Superior temporal gyrus (tissue), 1 donor: ENCODE results near the gene TAS2R46.
"Not testable (repeated sequence)": the region's sequence is repeated elsewhere in the genome, so short reads cannot be mapped to it uniquely, and the experiment has no call there.

ENCODE experiments used
- DNase-seq: peaks from one replicate; pipeline ENCODE4 v3.0.0-alpha.2; 2016; ENCODE audit errors: extremely low spot score

TAS2R46 gene, protein sequence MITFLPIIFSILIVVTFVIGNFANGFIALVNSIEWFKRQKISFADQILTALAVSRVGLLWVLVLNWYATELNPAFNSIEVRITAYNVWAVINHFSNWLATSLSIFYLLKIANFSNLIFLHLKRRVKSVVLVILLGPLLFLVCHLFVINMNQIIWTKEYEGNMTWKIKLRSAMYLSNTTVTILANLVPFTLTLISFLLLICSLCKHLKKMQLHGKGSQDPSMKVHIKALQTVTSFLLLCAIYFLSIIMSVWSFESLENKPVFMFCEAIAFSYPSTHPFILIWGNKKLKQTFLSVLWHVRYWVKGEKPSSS

DNA sequence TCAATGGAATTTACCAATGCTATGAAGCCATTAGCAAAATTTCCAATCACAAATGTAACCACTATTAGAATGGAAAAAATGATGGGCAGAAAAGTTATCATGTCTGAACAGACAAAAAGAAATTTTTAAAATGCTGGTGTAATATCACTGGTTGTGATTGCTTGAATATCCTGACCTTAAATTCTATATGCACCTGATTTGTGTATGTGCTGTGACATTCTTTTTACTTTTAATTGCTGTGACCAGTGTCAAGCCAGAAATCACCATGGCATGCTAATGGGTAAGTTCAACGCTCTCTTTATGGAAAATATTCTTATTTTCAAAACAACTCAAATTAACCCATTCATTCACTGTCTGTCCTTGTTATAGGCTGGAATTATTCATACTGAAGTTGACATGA is at the start of gene TAS2R46:
Gene TAS2R46 (minus strand): TSS at position 101 of the 400 bp plus-strand sequence. CDS start 0 bp downstream, at position 101.
- not testable (repeated sequence) for DNase-seq

DNA sequence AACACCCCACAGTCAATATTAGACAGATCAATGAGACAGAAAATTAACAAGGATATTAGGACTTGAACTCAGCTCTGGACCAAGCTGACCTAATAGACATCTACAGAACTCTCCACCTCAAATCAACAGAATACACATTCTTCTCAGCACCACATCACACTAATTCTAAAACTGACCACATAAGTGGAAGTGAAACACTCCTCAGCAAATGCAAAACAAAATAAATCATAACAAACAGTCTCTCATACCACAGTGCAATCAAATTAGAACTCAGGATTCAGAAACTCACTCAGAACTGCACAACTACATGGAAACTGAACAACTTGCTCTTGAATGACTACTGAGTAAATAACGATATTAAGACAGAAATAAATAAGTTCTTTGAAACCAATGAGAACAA is 49.1 kb upstream of the TAS2R46 start:
- not testable (repeated sequence) for DNase-seq

DNA sequence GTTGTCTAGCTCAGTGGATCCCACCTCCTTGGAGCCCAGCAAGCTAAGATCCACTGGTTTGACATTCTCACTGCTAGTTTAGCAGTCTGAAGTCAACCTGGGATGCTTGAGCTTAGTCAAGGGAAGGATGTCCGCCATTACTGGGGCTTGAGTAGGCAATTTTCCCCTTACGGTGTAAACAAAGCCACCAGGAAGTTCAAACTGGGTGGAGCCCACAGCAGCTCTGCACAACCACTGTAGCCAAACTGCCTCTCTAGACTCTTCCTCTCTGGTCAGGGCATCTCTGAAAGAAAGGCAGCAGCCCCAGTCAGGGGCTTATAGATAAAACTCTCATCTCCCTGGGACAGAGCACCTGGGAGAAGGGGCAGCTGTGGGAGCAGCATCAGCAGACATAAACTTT is 46.8 kb upstream of the TAS2R46 start:
- no peak for DNase-seq

DNA sequence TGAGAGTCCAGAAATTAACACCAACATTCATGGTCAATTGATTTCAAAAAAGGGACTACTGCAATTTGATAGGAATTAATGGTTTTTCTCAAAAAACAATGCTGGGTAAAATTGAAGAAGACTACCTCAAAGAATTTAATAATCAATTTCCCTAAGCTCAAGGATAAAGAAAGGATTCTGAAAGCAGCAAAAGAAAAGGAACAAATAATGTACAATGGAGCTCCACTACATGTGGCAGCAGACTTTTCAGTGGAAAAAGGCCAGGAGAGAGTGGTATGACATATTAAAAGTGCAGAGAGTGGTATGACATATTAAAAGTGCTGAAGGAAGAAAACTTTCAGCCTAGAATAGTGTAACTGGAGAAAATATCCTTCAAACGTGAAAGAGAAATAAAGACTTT is 45.6 kb upstream of the TAS2R46 start:
- no peak for DNase-seq

DNA sequence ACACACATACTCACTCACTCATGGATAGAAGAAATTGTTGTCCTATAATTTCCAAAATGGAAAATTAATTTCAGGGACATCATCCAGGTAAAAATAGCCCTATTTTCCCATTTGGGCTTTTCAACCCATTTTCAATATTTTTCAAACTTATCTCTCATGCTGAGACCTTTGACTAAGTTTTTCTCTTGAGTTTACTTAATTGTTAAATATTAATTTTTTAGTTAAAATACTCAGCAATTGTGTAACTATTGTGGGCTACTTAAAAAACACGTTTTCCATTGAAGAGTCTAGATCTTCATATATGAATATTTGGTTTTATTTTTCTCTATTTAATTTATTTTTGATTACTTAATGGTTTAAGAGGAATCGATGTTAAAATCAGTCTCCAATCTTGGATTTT is 44.2 kb upstream of the TAS2R46 start:
- DNase-seq: no peak

DNA sequence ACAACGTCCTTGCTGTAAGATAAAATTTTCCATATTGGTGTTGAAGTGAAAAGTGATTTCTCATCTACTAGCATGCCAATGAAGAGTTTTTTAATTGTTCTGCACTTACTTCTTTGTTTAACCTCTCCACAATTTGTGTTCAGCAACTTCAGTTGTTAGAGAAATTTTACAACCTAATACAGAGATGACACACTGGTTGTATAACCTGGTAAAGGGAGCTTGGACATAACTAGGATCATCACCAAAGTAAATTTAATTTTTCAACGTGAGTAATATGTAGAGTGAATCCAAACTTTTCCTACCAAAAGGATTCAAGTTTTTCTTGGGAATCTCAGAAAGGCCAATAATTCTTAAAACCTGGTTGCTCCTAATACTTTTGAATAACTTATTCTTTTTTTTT is 43.5 kb upstream of the TAS2R46 start:
- DNase-seq: no peak

DNA sequence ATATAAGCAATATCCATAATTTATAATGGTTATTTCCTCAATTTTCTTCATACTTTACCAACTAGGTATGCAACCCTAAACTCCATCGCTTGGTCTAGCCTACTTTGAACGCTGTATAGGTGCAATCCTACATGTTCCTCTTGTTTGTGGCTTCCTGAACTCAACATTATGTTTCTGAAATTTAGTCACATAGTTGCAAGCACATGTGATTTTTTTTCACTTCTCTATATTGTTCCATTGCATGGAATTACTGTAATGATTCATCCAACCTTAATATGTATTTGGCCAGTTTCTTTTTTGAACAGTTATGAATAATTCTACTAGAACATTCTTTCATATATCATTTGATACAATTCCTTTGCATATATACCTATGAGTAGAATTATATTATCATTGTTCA is 32.8 kb upstream of the TAS2R46 start:
- not testable (repeated sequence) for DNase-seq

DNA sequence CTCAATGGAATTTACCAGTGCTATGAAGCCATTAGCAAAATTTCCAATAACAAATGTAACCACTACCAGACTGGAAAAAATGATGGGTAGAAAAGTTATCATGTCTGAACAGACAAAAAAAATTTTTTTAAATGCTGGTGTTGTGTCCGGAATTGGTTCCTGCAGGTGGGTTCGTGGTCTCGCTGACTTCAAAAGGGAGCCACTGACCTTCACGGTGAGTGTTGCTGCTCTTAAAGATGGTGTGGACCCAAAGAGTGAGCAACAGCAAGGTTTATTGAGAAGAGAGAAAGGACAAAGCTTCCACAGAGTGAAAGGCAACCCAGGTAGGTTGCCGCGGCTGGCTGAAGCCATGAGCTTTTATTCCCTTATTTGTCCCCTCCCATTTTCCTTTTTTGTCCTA is 30.0 kb upstream of the TAS2R46 start, which contains the start of gene TAS2R43:
Gene TAS2R43 (minus strand): TSS at position 186 of the 400 bp plus-strand sequence. CDS start 84 bp downstream, at position 102.
- DNase-seq: no peak

DNA sequence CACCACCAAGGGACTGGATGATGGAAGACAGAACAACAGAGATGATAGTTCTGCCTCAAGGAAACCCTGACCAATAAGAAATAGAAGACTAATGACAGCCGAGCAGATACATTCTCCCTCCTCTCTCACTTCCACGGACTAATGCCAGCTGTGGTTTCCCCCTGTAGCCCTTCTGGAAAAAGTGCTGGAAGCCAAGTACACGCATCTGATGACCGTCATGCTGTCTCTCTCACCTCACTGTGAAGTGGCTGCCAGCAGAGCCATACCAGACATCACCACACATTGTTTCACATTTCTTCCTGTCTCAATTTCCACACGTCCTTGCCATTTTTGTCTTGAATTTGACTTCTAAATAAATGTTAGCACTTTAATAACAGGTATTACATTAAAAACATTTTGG is 27.2 kb upstream of the TAS2R46 start:
- DNase-seq: no peak

DNA sequence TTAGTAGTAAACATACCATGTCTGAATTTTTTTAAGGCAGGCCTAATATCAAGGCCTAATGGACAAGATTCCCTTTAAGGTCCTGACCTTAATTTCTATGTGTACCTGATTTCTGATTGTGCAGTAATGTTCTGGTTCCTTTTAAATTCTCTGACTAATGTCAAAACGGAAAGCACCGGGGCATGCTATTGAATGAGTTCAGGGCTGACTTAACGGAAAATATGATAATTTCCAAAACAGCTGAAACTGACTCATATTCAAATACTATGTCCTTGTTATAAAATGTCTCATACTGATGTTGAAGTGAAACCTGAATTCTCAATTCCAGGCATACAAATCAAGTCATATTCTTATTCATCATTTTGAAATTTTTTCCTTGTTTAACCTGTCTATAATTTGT is 23.3 kb upstream of the TAS2R46 start:
- no peak for DNase-seq

DNA sequence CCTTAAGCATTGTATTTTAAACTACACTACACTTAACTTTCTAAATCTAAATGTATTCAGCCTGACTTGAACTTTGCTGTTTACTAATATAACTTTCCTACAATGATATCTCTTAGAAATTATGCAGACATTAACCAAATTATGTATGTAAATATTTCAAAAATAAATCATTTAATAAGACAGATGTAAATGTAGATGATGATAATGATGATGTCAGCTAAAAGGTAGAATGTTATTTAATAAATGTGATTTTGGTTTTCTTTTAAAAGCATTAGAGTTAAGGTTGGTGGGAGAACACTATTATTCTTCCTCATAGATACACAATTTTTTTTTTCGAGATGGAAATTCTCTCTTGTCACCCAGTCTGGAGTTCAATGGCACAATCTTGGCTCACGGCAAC is 19.9 kb upstream of the TAS2R46 start:
- DNase-seq: no peak

DNA sequence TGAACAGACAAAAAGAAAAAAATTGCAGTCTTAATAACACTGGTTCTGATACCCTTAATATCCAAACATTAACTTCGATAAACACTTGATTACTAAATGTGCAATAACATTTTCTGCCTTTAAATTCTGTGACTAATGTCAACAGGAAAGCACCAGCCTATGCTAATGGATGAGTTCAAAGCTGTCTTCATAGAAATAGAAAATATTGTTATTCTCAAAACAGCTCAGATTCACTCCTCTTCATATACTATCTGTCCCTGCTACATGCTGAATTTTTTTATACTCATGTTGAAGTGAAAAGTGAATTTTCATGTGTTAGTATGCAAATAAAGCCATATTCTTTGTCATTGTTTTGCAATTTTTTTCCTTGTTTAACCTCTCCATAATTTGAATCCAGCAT is 16.2 kb upstream of the TAS2R46 start:
- DNase-seq: no peak

DNA sequence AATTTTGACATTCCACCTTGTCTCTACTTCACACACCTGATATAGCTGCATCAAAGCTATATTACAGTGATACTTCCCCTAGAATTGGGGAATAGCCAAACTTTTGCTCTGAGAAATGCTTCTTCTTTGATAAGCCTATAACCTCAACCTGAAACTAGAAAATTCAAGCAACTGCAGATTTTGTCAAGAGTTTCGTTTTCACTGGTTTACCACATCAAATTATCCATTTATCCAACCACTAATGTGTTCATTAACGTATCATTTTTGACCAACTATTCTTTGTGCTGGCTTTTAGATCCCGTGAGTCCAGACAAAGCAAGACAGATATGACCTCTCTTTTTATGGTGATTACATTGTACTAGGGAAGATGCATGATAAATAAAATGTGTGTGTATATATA is 13.5 kb upstream of the TAS2R46 start:
- DNase-seq: no peak

DNA sequence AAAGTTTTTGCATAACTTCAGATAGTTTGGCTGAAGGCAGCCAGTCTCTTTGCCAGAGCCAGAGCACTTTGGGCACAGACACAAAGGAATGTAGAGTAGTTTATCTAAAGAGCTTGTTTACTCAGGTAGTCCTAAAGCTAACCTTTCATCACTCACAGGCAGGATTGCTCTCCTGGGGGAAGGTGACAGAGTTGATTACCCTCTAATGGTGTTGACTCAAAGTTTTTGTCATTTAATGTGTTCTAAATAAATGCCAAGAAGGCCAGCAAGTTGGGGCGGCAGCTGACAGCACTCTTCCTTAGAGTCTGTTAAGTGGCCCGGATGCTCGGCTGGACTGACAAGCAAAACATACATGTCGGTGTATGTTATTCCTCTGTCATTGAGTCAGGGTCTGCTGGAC is 9.3 kb upstream of the TAS2R46 start:
- DNase-seq: no peak

DNA sequence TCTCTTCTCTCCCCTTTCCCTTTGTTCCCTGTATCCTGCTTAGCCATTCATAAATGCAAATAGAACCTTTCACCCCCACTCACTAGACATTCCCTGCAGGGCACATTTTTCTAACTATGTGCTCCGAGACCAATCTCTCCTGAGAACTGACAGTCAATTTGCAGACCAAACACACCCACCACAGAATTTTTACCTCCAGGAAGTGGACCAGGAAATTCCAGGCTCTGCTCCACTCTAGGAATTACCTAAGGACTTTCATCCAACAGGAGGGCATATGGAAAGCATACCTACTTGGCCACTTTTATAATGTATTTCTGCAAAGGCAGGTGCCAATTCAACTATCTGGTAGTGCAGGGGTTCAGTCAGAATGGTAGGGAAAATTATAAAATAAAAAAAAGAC is 8.9 kb upstream of the TAS2R46 start:
- no peak for DNase-seq

DNA sequence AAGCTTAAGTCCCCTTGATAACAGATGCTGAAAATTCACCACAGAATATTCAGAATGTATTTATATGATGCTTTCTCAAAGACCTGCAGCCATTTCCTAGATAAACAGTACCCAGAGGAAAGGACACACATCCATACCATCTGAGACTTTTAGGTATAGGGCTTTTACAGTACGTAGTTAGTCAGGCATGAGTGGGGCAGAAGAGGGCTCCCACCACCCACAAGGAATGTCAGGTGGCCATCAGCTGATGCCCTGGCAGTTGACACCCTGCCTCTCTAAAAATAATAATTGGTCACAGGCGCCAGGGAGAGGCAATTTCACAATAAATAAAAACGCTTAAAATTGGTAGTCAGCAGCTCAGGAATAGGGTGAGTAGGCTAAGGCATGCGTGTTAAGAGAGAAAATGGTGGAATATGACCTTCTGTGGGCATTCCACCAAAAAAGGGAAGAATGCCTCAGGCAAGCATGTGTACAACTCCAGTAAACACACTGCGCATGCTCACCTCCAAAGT is 7.8 kb upstream of the TAS2R46 start:
- DNase-seq: no peak

DNA sequence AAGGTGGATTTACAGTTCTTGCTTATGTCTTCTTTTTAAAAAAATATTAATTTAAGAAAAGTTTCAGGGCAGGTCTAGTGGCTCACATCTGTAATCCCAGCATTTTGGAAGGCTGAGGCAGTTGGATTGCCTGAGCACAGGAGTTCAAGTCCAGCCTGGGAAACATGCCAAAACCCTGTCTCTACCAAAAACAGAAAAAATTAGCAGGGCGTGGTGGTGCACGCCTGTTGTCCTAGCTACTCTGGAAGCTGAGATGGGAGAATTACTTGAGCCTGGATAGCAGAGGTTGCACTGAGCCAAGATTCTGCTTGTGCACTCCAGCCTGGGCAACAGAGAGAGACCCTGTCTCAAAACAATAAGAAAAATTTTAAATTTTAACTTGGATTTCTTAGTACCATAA is 5.4 kb upstream of the TAS2R46 start:
- DNase-seq: no peak

DNA sequence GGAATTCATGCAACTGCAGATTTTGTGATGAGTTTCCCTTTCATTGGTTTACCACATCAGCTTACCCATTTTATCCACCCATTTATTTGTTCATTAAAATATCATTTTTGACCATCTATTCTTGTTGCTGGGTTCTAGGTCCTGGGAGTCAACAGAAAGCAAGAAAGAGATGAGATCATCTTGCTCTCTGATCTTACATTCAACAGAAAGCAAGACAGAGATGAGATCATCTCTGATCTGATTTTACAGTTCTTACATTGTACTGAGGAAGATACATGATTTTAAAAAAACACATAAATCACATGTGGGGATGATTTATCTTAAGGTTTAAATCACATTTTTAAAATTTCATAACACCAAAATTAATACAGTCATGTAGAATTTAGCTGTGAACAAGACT is 2.3 kb downstream of the TAS2R46 start:
- DNase-seq: no peak

DNA sequence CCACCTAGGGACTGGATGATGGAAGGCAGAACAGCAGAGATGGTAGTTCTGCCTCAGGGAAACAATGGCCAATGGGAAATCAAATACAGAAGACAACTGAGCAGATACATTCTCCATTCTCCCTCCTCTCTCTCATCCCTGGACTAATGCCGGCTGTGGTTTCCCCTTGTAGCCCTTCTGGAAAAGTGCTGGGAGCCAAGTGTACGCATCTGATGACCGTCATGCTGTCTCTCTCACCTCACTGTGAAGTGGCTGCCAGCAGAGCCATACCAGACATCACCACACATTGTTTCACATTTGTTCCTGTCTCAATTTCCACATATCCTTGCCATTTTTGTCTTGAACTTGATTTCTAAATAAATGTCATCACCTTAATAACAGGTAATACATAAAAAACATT is 3.1 kb downstream of the TAS2R46 start:
- no peak for DNase-seq

DNA sequence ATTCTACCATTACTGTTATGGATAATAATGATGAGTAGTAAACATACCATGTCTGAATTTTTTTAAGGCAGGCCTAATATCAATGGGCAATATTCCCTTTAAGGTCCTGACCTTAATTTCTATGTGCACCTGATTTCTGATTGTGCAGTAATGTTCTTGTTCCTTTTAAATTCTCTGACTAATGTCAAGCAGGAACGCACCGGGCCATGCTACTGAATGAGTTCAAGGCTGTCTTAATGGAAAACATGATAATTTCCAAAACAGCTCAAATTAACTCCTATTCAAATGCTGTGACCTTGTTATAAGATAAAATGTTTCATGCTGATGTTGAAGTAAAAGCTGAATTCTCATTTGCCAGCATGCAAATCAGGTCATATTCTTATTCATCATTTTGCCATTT is 6.8 kb downstream of the TAS2R46 start:
- no peak for DNase-seq

DNA sequence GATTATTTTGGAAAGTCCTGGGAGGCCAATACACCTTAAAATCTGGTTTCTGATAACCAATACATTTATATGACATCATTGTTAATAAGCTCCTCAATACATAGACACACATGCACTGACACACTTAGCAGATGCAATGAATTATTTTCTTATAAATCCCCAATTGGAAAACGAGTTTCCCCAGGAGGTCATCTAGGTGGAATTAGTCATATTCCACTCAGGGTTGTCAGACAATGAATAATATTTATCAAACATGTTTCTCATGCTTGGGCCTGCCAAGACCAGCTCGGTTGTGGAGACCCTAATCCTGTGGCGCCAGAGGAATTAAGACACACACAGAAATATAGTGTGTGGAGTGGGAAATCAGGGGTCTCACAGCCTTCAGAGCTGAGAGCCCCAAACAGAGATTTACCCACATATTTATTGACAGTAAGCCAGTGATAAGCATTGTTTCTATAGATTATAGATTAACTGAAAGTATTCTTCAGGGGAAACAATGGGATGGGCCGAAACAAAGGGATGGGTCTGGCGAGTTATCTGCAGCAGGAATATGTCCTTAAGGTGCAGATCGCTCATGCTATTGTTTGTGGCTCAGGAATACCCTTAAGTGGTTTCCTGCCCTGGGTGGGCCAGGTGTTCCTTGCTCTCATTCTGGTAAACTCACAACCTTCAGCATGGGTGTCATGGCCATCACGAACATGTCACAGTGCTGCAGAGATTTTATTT is 12.1 kb downstream of the TAS2R46 start:
- DNase-seq: not testable (repeated sequence)

DNA sequence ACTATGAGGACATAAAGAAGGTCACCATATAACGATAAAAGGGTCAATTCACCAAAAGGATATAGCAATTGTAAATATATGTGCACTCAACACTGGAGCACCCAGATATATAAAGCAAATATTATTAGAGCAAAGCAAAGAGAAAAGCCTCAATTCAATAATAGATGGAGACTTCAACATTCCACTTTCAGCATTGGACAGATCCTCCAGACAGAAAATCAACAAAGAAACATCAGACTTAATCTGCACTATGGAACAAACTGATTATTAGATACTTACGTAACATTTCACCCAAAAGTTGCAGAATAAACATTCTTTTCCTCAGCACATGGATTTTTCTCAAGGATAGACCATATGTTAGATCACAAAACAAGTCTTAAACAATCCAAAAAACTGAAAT is 20.7 kb downstream of the TAS2R46 start:
- DNase-seq: not testable (repeated sequence)

DNA sequence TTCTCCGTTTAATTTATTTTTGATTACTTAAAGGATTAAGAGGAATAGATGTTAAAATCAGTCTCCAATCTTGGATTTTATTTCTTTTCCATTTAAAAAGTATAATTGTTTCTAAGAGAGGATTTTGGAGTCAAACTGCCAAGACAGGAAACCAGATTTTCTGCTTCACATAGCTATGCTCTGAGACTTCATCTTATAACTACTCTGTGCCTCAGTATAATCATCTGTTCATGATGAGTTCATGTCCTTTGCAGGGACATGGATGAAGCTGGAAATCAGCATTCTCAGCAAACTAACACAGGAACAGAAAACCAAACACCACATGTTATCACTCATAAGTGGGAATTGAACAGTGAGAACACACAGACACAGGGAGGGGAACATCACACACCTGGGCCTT is 21.9 kb downstream of the TAS2R46 start:
- DNase-seq: no peak
